Amniotic epithelial cell (primary cell): ENCODE measurements around the gene ZNF385D.

ENCODE experiments used
- DNase-seq: peaks from one replicate; pipeline ENCODE4 v3.0.0-alpha.2; 2010; ENCODE audit warnings: low read depth

The ZNF385D gene

GRCh38 chr3:21750831-21751391, at the start of gene ZNF385D:
ZNF385D (minus strand) TSS chr3:21751210; CDS start chr3:21750916, 294 bp downstream.
- peak; percentile 11 for DNase-seq

GRCh38 chr3:21798356-21799088, 47.5 kb upstream of the ZNF385D start:
- DNase-seq: no peak

- no peak for DNase-seq
Measured at GRCh38 chr3:21795921-21796320, 44.9 kb upstream of the ZNF385D start.

GRCh38 chr3:21795152-21795837, 44.3 kb upstream of the ZNF385D start:
- no peak for DNase-seq

- no peak for DNase-seq
Measured at GRCh38 chr3:21794291-21794690, 43.3 kb upstream of the ZNF385D start.

- no peak for DNase-seq
Measured at GRCh38 chr3:21792176-21792575, 41.2 kb upstream of the ZNF385D start.

- no peak for DNase-seq
Measured at GRCh38 chr3:21791356-21791755, 40.3 kb upstream of the ZNF385D start.

- DNase-seq: no peak
Measured at GRCh38 chr3:21790466-21790865, 39.5 kb upstream of the ZNF385D start.

- no peak for DNase-seq
Measured at GRCh38 chr3:21789730-21790129, 38.7 kb upstream of the ZNF385D start.

- no peak for DNase-seq
Measured at GRCh38 chr3:21786438-21786797, 35.4 kb upstream of the ZNF385D start.

GRCh38 chr3:21785765-21786437, 34.9 kb upstream of the ZNF385D start:
- DNase-seq: no peak

- DNase-seq: no peak
Measured at GRCh38 chr3:21783839-21784238, 32.8 kb upstream of the ZNF385D start.

- no peak for DNase-seq
Measured at GRCh38 chr3:21781355-21781754, 30.3 kb upstream of the ZNF385D start.

- DNase-seq: no peak
Measured at GRCh38 chr3:21779909-21780308, 28.9 kb upstream of the ZNF385D start.

- no peak for DNase-seq
Measured at GRCh38 chr3:21778715-21779114, 27.7 kb upstream of the ZNF385D start.

- DNase-seq: no peak
Measured at GRCh38 chr3:21777821-21778220, 26.8 kb upstream of the ZNF385D start.

GRCh38 chr3:21766002-21766401, 15.0 kb upstream of the ZNF385D start:
- no peak for DNase-seq

GRCh38 chr3:21755896-21756295, 4.9 kb upstream of the ZNF385D start:
- DNase-seq: no peak

- no peak for DNase-seq
Measured at GRCh38 chr3:21754839-21755238, 3.8 kb upstream of the ZNF385D start.

- peak; percentile 46 for DNase-seq
Measured at GRCh38 chr3:21752749-21753347, 1.8 kb upstream of the ZNF385D start.

GRCh38 chr3:21751886-21752285, 876 bp upstream of the ZNF385D start:
- DNase-seq: no peak

- DNase-seq: no peak
Measured at GRCh38 chr3:21750080-21750696, 822 bp downstream of the ZNF385D start.
